Caco-2 (cell line): ENCODE data around the gene BLVRB. TPM values are rescaled to one million over a fixed set of nuclear protein-coding genes. Genes with fewer than 3 reads are reported as not detected.
"Not testable (repeated sequence)": the region's sequence is repeated elsewhere in the genome, so short reads cannot be mapped to it uniquely, and the experiment has no call there.

Experiments
- BruUV-seq: library from RNA; stranded (reverse); fragments of 400-500 nt; replicated peaks from 2 replicates; lab custom pipeline; 2021; lab: Mats Ljungman, UMichigan
- CTCF ChIA-PET: fragments of 300-600 bp; sonication (Branson Sonifier 250); formaldehyde crosslinking; loops from one replicate; lab custom pipeline; 2022; ENCODE audit warnings: antibody characterized with exemption; lab: Charles Lee
- POLR2A ChIA-PET: fragments of 300-600 bp; sonication (Branson Sonifier 250); formaldehyde crosslinking; loops from one replicate; lab custom pipeline; 2022; ENCODE audit warnings: antibody characterized with exemption; lab: Charles Lee
- DNase-seq, 2 experiments: peaks; one replicate each; pipeline versions ENCODE4 v3.0.0 to v3.0.0-alpha.2; 2020 to 2022
- H3K27me3 ChIP-seq: replicated peaks from 2 replicates; pipeline ENCODE4 v1.6.0; 2011; ENCODE audit warnings: low read length; ENCODE audit not compliant: control insufficient read depth, insufficient read depth
- H3K36me3 ChIP-seq: 2 replicates; pipeline ENCODE4 v1.5.1; 2011; ENCODE audit warnings: low read length; ENCODE audit not compliant: control insufficient read depth, insufficient read depth
- H3K4me1 ChIP-seq: fragments of 250-450 bp; sonication (Bioruptor Pico); 2 replicates; pipeline ENCODE4 v1.5.1; 2020; ENCODE audit warnings: mild to moderate bottlenecking
- H3K4me3 ChIP-seq: 2 replicates; pipeline ENCODE4 v1.5.1; 2011; ENCODE audit warnings: low read depth, mild to moderate bottlenecking, control low read depth, low read length
- H3K9me3 ChIP-seq: fragments of 250-450 bp; sonication (Bioruptor Pico); 2 replicates; pipeline ENCODE4 v1.5.1; 2020; ENCODE audit warnings: mild to moderate bottlenecking, moderate library complexity
- H3K27ac Mint-ChIP-seq: one replicate; pipeline ENCODE4 v1.8.0; 2022; ENCODE audit warnings: mixed read lengths; ENCODE audit not compliant: unreplicated experiment
- H3K27me3 Mint-ChIP-seq: one replicate; pipeline ENCODE4 v1.8.0; 2022; ENCODE audit warnings: mixed read lengths; ENCODE audit not compliant: insufficient read depth, unreplicated experiment
- H3K36me3 Mint-ChIP-seq: one replicate; pipeline ENCODE4 v1.8.0; 2022; ENCODE audit warnings: mild to moderate bottlenecking, mixed read lengths; ENCODE audit not compliant: insufficient read depth, unreplicated experiment
- H3K4me1 Mint-ChIP-seq: one replicate; pipeline ENCODE4 v1.8.0; 2022; ENCODE audit warnings: low read depth, mixed read lengths; ENCODE audit not compliant: unreplicated experiment
- H3K4me3 Mint-ChIP-seq: one replicate; pipeline ENCODE4 v1.8.0; 2022; ENCODE audit warnings: mild to moderate bottlenecking, moderate library complexity, mixed read lengths; ENCODE audit not compliant: unreplicated experiment
- H3K9me3 Mint-ChIP-seq: one replicate; pipeline ENCODE4 v1.8.0; 2022; ENCODE audit warnings: mixed read lengths; ENCODE audit not compliant: unreplicated experiment
- intact Hi-C: fragments of 100-400 bp; cut with micrococcal nuclease; formaldehyde crosslinking; loops from one replicate; pipeline ENCODE4 v1.10.0; 2022; ENCODE audit not compliant: unreplicated experiment
- total RNA-seq: library from RNA; stranded (reverse); gene quantifications from 2 replicates; pipeline ENCODE4 v1.2.3, GENCODE V29; 2022
- TF ChIP-seq, protein P1 (sequence below), 2 experiments: fragments of 200-600 bp in 1 of 2; IDR thresholded peaks; 1 replicate in 1 of 2; 2 replicates in 1 of 2; pipeline versions ENCODE4 v1.5.1 to v1.8.0; 2011 to 2022; ENCODE audit warnings: antibody characterized with exemption in 1 of 2, control low read depth in 1 of 2, inconsistent platforms in 1 of 2, low read depth in 1 of 2, low read length in 1 of 2, mild to moderate bottlenecking in 1 of 2, moderate library complexity in 1 of 2; ENCODE audit not compliant: insufficient read depth in 1 of 2, severe bottlenecking in 1 of 2, unreplicated experiment in 1 of 2

The BLVRB gene
- total RNA-seq, 1 experiment from 2014 or later, result 101 TPM

DNA sequence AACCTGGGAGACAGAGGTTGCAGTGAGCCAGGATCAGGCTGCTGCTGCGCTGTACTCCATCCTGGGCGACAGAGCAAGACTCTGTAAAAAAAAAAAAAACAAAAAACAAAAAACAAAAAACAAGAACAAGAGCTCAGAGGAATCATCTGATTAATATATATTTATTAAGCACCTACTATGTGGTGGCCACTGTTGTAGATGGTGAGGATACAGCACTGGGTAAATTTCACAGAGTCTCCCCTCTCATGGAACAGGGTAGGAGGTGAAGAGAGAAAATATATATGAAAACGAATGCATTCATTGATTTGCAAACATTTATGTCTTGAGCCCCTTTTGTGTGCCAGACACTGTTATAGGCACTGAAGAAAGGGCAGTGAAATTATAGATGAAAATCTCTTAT is 33.8 kb downstream of the BLVRB start:
- Mint-ChIP-seq H3K36me3 (peaks cover 18% of the 10 kb centered on the region), H3K9me3 (no peaks in the 10 kb centered on the region), H3K27ac (no peak overlapping the region), H3K27me3 (no peaks in the 10 kb centered on the region), H3K4me3 (peak overlapping the region; percentile 37), H3K4me1 (peaks cover 8% of the 10 kb centered on the region)
- H3K27me3 ChIP-seq, result no peaks in the 10 kb centered on the region
- intact Hi-C loops, result no loop called here
- no peak overlapping the region for H3K4me3 ChIP-seq
- H3K36me3 ChIP-seq, result no peaks in the 10 kb centered on the region
- ChIA-PET CTCF (no interaction called here), POLR2A (no interaction called here)
- no TSS peak for BruUV-seq
- TF ChIP-seq, protein P1, sequence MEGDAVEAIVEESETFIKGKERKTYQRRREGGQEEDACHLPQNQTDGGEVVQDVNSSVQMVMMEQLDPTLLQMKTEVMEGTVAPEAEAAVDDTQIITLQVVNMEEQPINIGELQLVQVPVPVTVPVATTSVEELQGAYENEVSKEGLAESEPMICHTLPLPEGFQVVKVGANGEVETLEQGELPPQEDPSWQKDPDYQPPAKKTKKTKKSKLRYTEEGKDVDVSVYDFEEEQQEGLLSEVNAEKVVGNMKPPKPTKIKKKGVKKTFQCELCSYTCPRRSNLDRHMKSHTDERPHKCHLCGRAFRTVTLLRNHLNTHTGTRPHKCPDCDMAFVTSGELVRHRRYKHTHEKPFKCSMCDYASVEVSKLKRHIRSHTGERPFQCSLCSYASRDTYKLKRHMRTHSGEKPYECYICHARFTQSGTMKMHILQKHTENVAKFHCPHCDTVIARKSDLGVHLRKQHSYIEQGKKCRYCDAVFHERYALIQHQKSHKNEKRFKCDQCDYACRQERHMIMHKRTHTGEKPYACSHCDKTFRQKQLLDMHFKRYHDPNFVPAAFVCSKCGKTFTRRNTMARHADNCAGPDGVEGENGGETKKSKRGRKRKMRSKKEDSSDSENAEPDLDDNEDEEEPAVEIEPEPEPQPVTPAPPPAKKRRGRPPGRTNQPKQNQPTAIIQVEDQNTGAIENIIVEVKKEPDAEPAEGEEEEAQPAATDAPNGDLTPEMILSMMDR (IDR thresholded peaks at IDR 0.05; ENCODE audit: insufficient read depth in 1 of 2, low read depth in 1 of 2, low read length in 1 of 2, severe bottlenecking in 1 of 2, unreplicated experiment in 1 of 2), result no peak
- H3K9me3 ChIP-seq, result no peaks in the 10 kb centered on the region
- H3K4me1 ChIP-seq, result peaks cover 16% of the 10 kb centered on the region
- DNase-seq, result no peak

DNA sequence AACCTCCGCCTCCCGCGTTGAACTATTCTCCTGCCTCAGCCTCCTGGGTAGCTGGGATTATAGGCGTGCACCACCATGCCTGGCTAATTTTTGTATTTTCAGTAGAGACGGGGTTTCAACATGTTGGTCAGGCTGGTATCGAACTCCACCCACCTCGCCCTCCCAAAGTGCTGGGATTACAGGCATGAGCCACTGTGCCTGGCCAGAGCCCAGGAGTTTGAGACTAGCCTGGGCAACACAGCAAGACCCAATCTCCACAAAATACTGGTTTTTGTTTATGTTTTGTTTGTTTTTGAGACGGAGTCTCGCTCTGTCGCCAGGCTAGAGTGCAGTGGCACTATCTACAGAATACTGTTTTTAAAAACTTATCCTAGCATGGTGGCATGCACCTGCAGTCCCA is 35.3 kb downstream of the BLVRB start:
- H3K4me1 Mint-ChIP-seq, intact Hi-C loops, H3K36me3 ChIP-seq, H3K4me3 ChIP-seq, BruUV-seq, H3K27me3 Mint-ChIP-seq, H3K9me3 Mint-ChIP-seq, H3K9me3 ChIP-seq, DNase-seq, H3K27ac Mint-ChIP-seq, H3K4me3 Mint-ChIP-seq, H3K27me3 ChIP-seq: not testable (repeated sequence)
- POLR2A ChIA-PET, result interaction anchor here (0.6 to 0.7 kb wide), 2 partner anchors 10 to 296 kb away, joined by 5 to 13 read pairs; no protein-coding TSS in a partner anchor
- CTCF ChIA-PET, result interaction anchor here (0.7 kb wide), 1 partner anchor 245 kb away, joined by 6 read pairs; no protein-coding TSS in a partner anchor
- peaks cover 20% of the 10 kb centered on the region for H3K36me3 Mint-ChIP-seq
- H3K4me1 ChIP-seq, result peaks cover 16% of the 10 kb centered on the region

DNA sequence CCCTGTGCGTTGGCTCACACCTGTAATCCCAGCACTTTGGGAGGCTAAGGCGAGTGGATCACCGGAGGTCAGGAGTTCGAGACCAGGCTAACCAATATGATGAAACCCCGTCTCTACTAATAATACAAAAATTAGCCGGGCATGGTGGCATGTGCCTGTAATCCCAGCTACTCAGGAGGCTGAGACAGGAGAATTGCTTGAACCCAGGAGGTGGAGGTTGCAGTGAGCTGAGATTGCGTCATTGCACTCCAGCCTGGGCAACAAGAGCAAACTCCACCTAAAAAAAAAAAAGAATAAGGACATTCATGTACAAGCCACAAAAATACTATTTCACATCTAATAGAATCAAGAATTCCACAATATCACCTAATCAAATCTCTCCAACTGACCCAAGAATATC is 37.3 kb downstream of the BLVRB start:
- H3K4me1 Mint-ChIP-seq, intact Hi-C loops, H3K36me3 ChIP-seq, DNase-seq, POLR2A ChIA-PET, BruUV-seq, H3K4me3 ChIP-seq, H3K27me3 ChIP-seq, H3K4me1 ChIP-seq, H3K27me3 Mint-ChIP-seq, H3K4me3 Mint-ChIP-seq, H3K9me3 Mint-ChIP-seq, H3K9me3 ChIP-seq, H3K27ac Mint-ChIP-seq, CTCF ChIA-PET: not testable (repeated sequence)
- H3K36me3 Mint-ChIP-seq, result peaks cover 19% of the 10 kb centered on the region

DNA sequence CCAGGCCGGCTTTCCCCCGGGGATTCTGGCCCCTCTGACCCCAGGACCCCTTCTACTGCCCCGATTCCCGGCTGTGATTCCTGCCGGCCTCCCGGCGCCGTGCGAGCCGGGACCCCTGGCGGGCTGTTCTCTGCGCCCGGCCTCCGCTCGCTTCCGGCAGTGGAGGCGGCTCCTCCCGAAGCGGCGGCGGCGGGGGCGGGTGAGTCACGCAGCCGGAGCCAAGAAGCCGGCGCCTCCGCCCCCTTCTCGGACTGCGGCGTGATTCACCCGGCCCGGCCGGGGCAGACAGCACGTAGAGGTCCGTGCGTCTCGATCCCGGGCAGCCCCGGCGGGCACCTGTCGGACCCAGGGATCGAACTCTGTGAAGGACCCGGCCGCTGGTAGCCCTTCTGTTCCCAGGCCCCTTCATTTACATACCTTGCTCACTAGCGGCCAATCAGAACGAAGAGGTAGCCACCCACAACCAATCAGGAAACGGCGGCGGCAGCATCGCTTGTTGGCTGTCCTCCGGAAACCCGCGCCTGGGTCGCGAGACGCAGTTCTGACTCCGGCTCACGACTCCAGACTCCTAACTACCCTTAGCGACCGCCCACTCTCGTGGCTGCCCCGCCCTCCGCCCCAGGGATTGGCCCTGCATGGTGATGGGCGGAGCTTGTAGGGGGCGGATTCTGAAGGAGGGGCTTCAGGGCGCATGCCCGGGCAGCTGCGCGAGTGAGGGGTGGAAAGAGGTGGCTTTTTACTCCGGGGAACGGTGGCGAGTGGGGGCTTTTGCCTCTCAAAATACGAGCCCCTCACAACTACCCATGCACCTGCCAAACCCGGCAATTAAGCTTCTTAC is 39.9 kb downstream of the BLVRB start, which contains the start of gene SERTAD1:
TSS of gene SERTAD1 (minus strand) at position 543 of the 838 bp plus-strand sequence. CDS start 2,446 bp downstream, outside the sequence.
- Histone ChIP-seq H3K4me3 (peak within 1 kb of the TSS; percentile 46), H3K36me3 (no peaks in the 10 kb centered on the region; the same call in 1 of the 2 replicates), H3K4me1 (no peaks in the 10 kb centered on the region), H3K27me3 (no peaks in the 10 kb centered on the region), H3K9me3 (no peaks in the 10 kb centered on the region)
- Mint-ChIP-seq H3K27ac (peak within 1 kb of the TSS; percentile 90), H3K9me3 (no peaks in the 10 kb centered on the region), H3K4me1 (peaks cover 8% of the 10 kb centered on the region), H3K27me3 (no peaks in the 10 kb centered on the region), H3K36me3 (peaks cover 25% of the 10 kb centered on the region), H3K4me3 (peak within 1 kb of the TSS; percentile 93)
- TF ChIP-seq, protein P1 (IDR thresholded peaks at IDR 0.05; ENCODE audit: insufficient read depth in 1 of 2, low read depth in 1 of 2, low read length in 1 of 2, severe bottlenecking in 1 of 2, unreplicated experiment in 1 of 2), result peak; percentile 91 to 95
- ChIA-PET CTCF (interaction anchor here (0.5 to 1.7 kb wide), 11 partner anchors 10 to 139 kb away, joined by 3 to 17 read pairs (median 3); partner anchors contain the start of gene BLVRB), POLR2A (interaction anchor here (0.6 to 2.2 kb wide), 16 partner anchors 9 to 981 kb away, joined by 3 to 26 read pairs (median 4); partner anchors contain the start of gene BLVRB)
- peak; percentile 100 for DNase-seq
- TSS peak; percentile 60 for BruUV-seq
- intact Hi-C loops, result loop anchor here (1.0 kb wide), 2 partner anchors 19 to 40 kb away; partner anchors contain the start of genes BLVRB and SERTAD3
